Measurements from ENCODE around the gene NT5C3B.

The NT5C3B gene

DNA sequence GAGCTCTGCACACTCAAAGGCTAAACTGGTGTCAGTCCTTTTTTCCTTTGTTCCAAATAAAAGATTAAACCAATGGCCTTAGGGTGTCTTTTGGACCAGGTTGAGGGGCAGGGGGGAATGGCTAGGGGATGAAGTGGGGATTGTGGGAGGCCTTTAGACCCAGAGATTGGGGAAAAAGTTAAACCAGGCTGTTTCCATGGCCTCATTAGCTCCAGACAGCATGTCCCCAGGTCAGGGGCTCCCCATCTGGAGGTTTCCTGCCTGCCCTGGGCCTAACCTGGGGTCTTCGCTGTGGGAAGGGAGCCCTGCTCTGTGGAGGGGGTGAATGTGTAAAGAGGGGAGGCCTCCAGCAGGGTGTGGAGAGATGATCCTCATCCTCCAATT, 12.9 kb downstream of the NT5C3B start:
- TF ChIP-seq, protein P1, sequence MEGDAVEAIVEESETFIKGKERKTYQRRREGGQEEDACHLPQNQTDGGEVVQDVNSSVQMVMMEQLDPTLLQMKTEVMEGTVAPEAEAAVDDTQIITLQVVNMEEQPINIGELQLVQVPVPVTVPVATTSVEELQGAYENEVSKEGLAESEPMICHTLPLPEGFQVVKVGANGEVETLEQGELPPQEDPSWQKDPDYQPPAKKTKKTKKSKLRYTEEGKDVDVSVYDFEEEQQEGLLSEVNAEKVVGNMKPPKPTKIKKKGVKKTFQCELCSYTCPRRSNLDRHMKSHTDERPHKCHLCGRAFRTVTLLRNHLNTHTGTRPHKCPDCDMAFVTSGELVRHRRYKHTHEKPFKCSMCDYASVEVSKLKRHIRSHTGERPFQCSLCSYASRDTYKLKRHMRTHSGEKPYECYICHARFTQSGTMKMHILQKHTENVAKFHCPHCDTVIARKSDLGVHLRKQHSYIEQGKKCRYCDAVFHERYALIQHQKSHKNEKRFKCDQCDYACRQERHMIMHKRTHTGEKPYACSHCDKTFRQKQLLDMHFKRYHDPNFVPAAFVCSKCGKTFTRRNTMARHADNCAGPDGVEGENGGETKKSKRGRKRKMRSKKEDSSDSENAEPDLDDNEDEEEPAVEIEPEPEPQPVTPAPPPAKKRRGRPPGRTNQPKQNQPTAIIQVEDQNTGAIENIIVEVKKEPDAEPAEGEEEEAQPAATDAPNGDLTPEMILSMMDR (IDR thresholded peaks at IDR 0.05; ENCODE audit: unreplicated experiment in 3 of 3), result no peak
- Mint-ChIP-seq H3K9me3 (no peaks in the 10 kb centered on the region), H3K27ac (peak overlapping the region in 1 of 3 experiments; percentile 61), H3K4me3 (no peak overlapping the region), H3K4me1 (no peaks in the 10 kb centered on the region), H3K36me3 (ENCODE audit: low read depth) (peaks cover 31% of the 10 kb centered on the region), H3K27me3 (ENCODE audit: low read depth) (no peaks in the 10 kb centered on the region)

DNA sequence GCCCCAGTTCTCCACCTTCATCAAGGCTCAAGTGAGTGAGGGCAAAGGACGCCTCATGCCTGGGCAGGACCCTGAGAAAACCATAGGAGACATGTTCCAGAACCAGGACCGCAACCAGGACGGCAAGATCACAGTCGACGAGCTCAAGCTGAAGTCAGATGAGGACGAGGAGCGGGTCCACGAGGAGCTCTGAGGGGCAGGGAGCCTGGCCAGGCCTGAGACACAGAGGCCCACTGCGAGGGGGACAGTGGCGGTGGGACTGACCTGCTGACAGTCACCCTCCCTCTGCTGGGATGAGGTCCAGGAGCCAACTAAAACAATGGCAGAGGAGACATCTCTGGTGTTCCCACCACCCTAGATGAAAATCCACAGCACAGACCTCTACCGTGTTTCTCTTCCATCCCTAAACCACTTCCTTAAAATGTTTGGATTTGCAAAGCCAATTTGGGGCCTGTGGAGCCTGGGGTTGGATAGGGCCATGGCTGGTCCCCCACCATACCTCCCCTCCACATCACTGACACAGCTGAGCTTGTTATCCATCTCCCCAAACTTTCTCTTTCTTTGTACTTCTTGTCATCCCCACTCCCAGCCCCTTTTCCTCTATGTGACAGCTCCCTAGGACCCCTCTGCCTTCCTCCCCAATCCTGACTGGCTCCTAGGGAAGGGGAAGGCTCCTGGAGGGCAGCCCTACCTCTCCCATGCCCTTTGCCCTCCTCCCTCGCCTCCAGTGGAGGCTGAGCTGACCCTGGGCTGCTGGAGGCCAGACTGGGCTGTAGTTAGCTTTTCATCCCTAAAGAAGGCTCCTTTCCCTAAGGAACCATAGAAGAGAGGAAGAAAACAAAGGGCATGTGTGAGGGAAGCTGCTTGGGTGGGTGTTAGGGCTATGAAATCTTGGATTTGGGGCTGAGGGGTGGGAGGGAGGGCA, 13.6 kb downstream of the NT5C3B start:
- no peaks in the 10 kb centered on the region for H3K9me3 Mint-ChIP-seq
- H3K4me1 Mint-ChIP-seq, result no peaks in the 10 kb centered on the region
- no peak overlapping the region for H3K4me3 Mint-ChIP-seq
- TF ChIP-seq, protein P1 (IDR thresholded peaks at IDR 0.05; ENCODE audit: unreplicated experiment in 3 of 3), result no peak
- no peaks in the 10 kb centered on the region for H3K27me3 Mint-ChIP-seq (ENCODE audit: low read depth)
- H3K36me3 Mint-ChIP-seq (ENCODE audit: low read depth), result peaks cover 31% of the 10 kb centered on the region
- peak overlapping the region in 1 of 3 experiments; percentile 57 for H3K27ac Mint-ChIP-seq

DNA sequence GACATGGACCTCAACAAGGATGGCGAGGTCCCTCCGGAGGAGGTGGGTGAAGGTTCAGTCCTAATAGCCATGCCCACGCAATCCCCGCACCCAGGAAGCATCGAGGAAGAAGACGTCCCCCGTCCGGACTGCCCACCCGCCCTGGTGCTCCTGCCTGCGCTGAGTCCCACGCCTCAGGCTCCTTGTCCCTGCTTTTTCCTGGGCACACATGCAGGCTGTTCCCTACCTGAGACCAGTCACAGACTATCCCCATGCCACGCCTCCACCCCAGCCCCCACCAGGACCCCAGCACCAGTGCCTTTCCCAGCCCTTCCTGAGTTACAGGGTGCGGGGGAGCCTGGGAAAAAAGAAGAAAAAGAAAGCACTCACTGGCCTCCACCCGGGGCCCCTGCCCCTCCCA, 14.3 kb downstream of the NT5C3B start:
- peak overlapping the region in 1 of 3 experiments; percentile 57 for H3K27ac Mint-ChIP-seq
- H3K4me3 Mint-ChIP-seq, result no peak overlapping the region
- TF ChIP-seq, protein P1 (IDR thresholded peaks at IDR 0.05; ENCODE audit: unreplicated experiment in 3 of 3), result no peak
- H3K36me3 Mint-ChIP-seq (ENCODE audit: low read depth), result peaks cover 35% of the 10 kb centered on the region
- H3K9me3 Mint-ChIP-seq, result no peaks in the 10 kb centered on the region
- no peaks in the 10 kb centered on the region for H3K4me1 Mint-ChIP-seq
- no peaks in the 10 kb centered on the region for H3K27me3 Mint-ChIP-seq (ENCODE audit: low read depth)

DNA sequence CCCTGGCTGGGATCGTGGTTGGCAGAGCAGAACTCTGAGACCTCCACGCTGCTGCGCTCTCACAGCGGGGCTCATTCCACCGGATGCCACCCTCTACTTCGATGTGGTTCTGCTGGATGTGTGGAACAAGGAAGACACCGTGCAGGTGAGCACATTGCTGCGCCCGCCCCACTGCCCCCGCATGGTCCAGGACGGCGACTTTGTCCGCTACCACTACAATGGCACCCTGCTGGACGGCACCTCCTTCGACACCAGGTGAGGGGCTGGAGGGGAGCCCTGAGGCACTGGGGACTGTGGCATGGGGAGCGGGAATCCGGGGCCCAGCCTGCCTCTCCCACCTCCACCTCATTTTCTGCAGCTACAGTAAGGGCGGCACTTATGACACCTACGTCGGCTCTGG, 18.0 kb downstream of the NT5C3B start:
- Mint-ChIP-seq H3K27ac (peak overlapping the region in 1 of 3 experiments; percentile 15), H3K4me1 (peaks cover 12% of the 10 kb centered on the region), H3K27me3 (ENCODE audit: low read depth) (no peaks in the 10 kb centered on the region), H3K4me3 (no peak overlapping the region), H3K36me3 (ENCODE audit: low read depth) (peaks cover 22% of the 10 kb centered on the region), H3K9me3 (no peaks in the 10 kb centered on the region)
- TF ChIP-seq, protein P1 (IDR thresholded peaks at IDR 0.05; ENCODE audit: unreplicated experiment in 3 of 3), result no peak

DNA sequence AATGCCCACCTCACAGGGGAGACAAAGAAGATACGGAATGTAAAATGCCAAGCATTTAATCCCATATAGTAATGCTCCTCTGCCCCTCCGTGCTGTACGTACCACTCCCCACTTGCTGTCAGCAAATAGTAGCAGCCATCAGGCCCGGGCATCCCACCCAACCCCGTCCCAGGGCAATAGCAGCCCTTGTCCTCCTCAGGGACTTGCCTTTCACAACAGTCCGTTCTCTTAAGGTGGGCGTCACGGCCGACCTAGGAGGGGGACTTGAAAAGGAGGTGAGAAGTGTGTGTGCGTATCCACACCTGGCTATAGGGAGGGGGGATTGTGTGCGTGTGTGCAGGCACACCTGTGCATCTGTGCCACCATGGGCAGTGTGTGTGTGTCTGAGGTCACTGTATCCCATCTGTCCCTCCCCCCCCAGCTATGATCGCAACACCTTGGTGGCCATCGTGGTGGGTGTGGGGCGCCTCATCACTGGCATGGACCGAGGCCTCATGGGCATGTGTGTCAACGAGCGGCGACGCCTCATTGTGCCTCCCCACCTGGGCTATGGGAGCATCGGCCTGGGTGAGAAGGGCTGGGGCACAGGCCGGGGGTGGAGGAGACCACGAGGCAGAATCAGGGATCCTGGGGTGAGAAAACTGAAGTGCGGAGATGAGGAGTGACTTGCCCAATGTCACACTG, 19.3 kb downstream of the NT5C3B start:
- H3K4me3 Mint-ChIP-seq, result peak overlapping the region in 1 of 3 experiments; percentile 55
- no peak overlapping the region for H3K27ac Mint-ChIP-seq
- H3K36me3 Mint-ChIP-seq (ENCODE audit: low read depth), result peaks cover 22% of the 10 kb centered on the region
- H3K27me3 Mint-ChIP-seq (ENCODE audit: low read depth), result no peaks in the 10 kb centered on the region
- TF ChIP-seq, protein P1 (IDR thresholded peaks at IDR 0.05; ENCODE audit: unreplicated experiment in 3 of 3), result no peak
- no peaks in the 10 kb centered on the region for H3K9me3 Mint-ChIP-seq
- peaks cover 16% of the 10 kb centered on the region for H3K4me1 Mint-ChIP-seq

Data from nephron (organoid).